MCF 10A (cell line): ENCODE measurements around the gene PPP5C. TPM values are rescaled to one million over a fixed set of nuclear protein-coding genes. Genes with fewer than 3 reads are reported as not detected.

Experiments used
- BruUV-seq: library from RNA; stranded (reverse); fragments of 400-500 nt; replicated peaks from 2 replicates; lab custom pipeline; 2021; lab: Mats Ljungman, UMichigan
- CTCF ChIA-PET: fragments of 300-600 bp; sonication (Branson Sonifier 250); formaldehyde crosslinking; extraction: SDS; loops from one replicate; lab custom pipeline; 2021; ENCODE audit warnings: antibody characterized with exemption, inconsistent platforms; lab: Yijun Ruan, JAX
- POLR2A ChIA-PET: fragments of 300-600, 350-650 bp; sonication (Branson Sonifier 250); formaldehyde crosslinking; extraction: SDS; loops from one replicate; lab custom pipeline; 2020; ENCODE audit warnings: antibody characterized with exemption, inconsistent platforms; lab: Yijun Ruan, JAX
- DNase-seq: peaks from one replicate; pipeline ENCODE4 v3.0.0-alpha.2; 2018; ENCODE audit not compliant: unreplicated experiment
- H3K27ac Mint-ChIP-seq: one replicate; pipeline ENCODE4 v1.8.0; 2022; ENCODE audit warnings: mild to moderate bottlenecking, low read depth, mixed read lengths; ENCODE audit not compliant: unreplicated experiment
- H3K27me3 Mint-ChIP-seq: one replicate; pipeline ENCODE4 v1.8.0; 2022; ENCODE audit warnings: mixed read lengths; ENCODE audit not compliant: insufficient read depth, unreplicated experiment
- H3K36me3 Mint-ChIP-seq: one replicate; pipeline ENCODE4 v1.8.0; 2022; ENCODE audit warnings: mild to moderate bottlenecking, moderate library complexity, mixed read lengths; ENCODE audit not compliant: insufficient read depth, unreplicated experiment
- H3K4me1 Mint-ChIP-seq: one replicate; pipeline ENCODE4 v1.8.0; 2022; ENCODE audit warnings: mixed read lengths; ENCODE audit not compliant: insufficient read depth, unreplicated experiment
- H3K4me3 Mint-ChIP-seq: one replicate; pipeline ENCODE4 v1.8.0; 2022; ENCODE audit warnings: mild to moderate bottlenecking, moderate library complexity, mixed read lengths; ENCODE audit not compliant: unreplicated experiment
- H3K9me3 Mint-ChIP-seq: one replicate; pipeline ENCODE4 v1.8.0; 2022; ENCODE audit warnings: mixed read lengths; ENCODE audit not compliant: unreplicated experiment
- CTCF ChIP-seq: fragments of 200-600 bp; IDR thresholded peaks from one replicate; pipeline ENCODE4 v1.8.0; 2022; ENCODE audit warnings: antibody characterized with exemption, mild to moderate bottlenecking; ENCODE audit not compliant: unreplicated experiment
- intact Hi-C: fragments of 100-400 bp; cut with micrococcal nuclease; formaldehyde crosslinking; loops from 2 replicates; pipeline ENCODE4 v1.14.1; 2022
- total RNA-seq: library from RNA; stranded (reverse); gene quantifications from 2 replicates; pipeline ENCODE4 v1.2.3, GENCODE V29; 2022

PPP5C gene
- total RNA-seq, 1 experiment from 2014 or later = 81.5 TPM

GRCh38 chr19:46368116-46368515 lies 21.2 kb downstream of the PPP5C start:
- intact Hi-C loops = no loop called here
- POLR2A ChIA-PET = interaction anchor here (0.8 to 1.6 kb wide), 4 partner anchors 11 to 21 kb away, joined by 3 to 6 read pairs (median 3); partner anchors contain the start of gene PPP5C
- DNase-seq = no peak
- Mint-ChIP-seq H3K36me3 (peaks cover 62% of the 10 kb centered on the region), H3K27ac (no peak overlapping the region), H3K27me3 (no peaks in the 10 kb centered on the region), H3K9me3 (no peaks in the 10 kb centered on the region), H3K4me1 (peaks cover 22% of the 10 kb centered on the region), H3K4me3 (no peak overlapping the region)
- BruUV-seq = no TSS peak
- no peak for TF ChIP-seq CTCF
- CTCF ChIA-PET = interaction anchor here (0.8 to 1.2 kb wide), 5 partner anchors 20 to 290 kb away, joined by 3 to 5 read pairs (median 3); partner anchors contain the start of gene PPP5C

DNA sequence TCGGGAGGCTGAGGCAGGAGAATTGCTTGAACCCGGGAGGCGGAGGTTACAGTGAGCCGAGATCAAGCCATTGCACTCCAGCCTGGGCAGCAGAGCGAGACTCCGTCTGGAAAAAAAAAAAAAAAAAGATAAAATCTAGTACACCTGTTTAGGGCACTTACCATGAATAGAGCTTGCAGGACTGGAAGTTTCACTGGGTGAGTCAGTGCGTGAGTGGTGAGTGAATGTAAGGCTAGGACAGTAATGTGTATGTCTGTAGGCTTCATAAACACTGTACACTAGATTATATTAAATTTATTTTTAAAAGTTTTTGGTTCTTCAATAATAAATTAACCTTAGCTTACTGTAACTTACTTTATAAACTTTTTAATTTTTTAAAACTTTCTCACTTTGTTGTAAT lies 22.9 kb downstream of the PPP5C start:
- Mint-ChIP-seq H3K36me3 (peaks cover 45% of the 10 kb centered on the region), H3K27ac (no peak overlapping the region), H3K4me1 (peaks cover 36% of the 10 kb centered on the region), H3K9me3 (no peaks in the 10 kb centered on the region), H3K4me3 (no peak overlapping the region), H3K27me3 (no peaks in the 10 kb centered on the region)
- no peak for DNase-seq
- no peak for TF ChIP-seq CTCF
- ChIA-PET CTCF (interaction anchor here (0.6 to 3.4 kb wide), 7 partner anchors 19 to 1274 kb away, joined by 3 to 8 read pairs (median 4); partner anchors contain the start of gene PPP5C), POLR2A (interaction anchor here (0.7 to 0.9 kb wide), 3 partner anchors 11 to 76 kb away, joined by 3 to 4 read pairs (median 3); no protein-coding TSS in a partner anchor)
- no TSS peak for BruUV-seq
- intact Hi-C loops = loop anchor here (5.0 kb wide), 1 partner anchor 303 kb away; no protein-coding TSS in a partner anchor

DNA sequence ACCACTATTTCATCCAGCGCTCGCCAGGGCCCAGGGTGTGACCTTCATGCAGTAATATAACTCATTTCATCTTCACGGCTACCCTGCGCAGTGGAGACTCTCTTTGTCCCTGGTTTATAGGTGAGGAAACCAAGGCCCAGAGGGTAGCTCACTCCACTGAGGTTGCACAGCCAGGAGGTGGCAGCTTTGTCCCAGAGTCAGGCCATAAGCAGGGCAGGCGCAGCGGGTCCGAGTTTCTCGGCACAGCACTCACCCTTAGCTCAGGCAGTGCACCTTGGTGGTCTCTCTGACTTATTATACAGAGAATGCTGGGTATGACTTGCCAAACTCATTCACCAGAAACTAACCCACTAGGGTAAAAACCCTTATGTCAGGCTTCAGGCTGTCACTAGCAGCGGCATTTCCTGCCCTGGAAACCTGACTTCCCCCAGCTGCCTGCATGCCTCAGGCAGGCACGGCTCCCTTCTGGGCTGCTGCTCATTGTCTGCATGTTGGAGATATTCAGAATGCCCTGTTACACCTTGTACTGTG lies 24.5 kb downstream of the PPP5C start:
- Mint-ChIP-seq H3K4me3 (no peak overlapping the region), H3K4me1 (peaks cover 40% of the 10 kb centered on the region), H3K27me3 (no peaks in the 10 kb centered on the region), H3K9me3 (no peaks in the 10 kb centered on the region), H3K27ac (peak overlapping the region; percentile 81), H3K36me3 (peaks cover 44% of the 10 kb centered on the region)
- no peak for DNase-seq
- CTCF ChIA-PET = interaction anchor here (0.6 to 4.8 kb wide), 7 partner anchors 20 to 427 kb away, joined by 3 to 33 read pairs (median 5); partner anchors contain the start of gene PPP5C
- POLR2A ChIA-PET = interaction anchor here (0.6 to 3.2 kb wide), 6 partner anchors 10 to 91 kb away, joined by 3 to 14 read pairs (median 4); no protein-coding TSS in a partner anchor
- no TSS peak for BruUV-seq
- intact Hi-C loops = loop anchor here (5.0 kb wide), 1 partner anchor 304 kb away; no protein-coding TSS in a partner anchor
- TF ChIP-seq CTCF = no peak

DNA sequence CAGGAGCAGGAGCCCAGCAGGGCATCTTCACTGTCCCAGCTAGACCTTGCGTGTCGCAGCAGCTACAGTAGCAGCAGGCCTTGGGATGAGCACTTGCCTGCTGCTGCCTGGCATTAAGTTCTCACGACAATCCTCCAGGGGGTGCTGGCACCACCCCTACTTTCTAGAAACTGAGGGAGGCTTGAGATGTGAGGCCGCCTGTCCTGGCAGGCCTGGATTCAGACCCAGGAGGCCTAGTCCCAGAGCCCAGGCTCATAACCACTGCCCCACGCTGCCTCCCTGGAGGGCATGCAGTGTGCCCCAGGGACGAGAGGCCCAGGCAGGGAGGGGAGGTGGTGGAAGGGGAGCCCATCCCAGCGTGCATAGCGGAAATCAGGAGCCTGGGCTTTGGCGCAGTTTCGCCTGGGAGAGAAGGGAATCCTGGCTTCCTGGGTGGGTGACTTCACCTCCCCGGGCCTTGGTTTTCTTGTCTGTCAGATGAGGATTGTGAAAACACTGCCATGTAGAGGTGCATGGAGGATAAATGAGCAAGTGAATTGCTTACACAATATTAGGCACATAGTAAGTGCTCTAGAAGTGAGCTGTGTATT lies 26.1 kb downstream of the PPP5C start:
- Mint-ChIP-seq H3K27ac (peak overlapping the region; percentile 77), H3K4me3 (peak overlapping the region; percentile 61), H3K27me3 (no peaks in the 10 kb centered on the region), H3K36me3 (peaks cover 47% of the 10 kb centered on the region), H3K9me3 (no peaks in the 10 kb centered on the region), H3K4me1 (peaks cover 42% of the 10 kb centered on the region)
- ChIA-PET CTCF (interaction anchor here (0.5 to 4.8 kb wide), 12 partner anchors 18 to 1101 kb away, joined by 3 to 33 read pairs (median 4); partner anchors contain the start of gene PPP5C), POLR2A (interaction anchor here (0.7 to 3.2 kb wide), 13 partner anchors 9 to 93 kb away, joined by 3 to 40 read pairs (median 5); partner anchors contain the start of gene HIF3A)
- no TSS peak for BruUV-seq
- peak; percentile 33 for TF ChIP-seq CTCF
- peak; percentile 73 for DNase-seq
- intact Hi-C loops = loop anchor here (1.0 to 5.0 kb wide), 3 partner anchors 26 to 306 kb away; partner anchors contain the start of gene PPP5C
